Ammon's horn (tissue), 1 donor: ENCODE results near the gene SLC47A2.

Source experiments
- DNase-seq: peaks from one replicate; pipeline ENCODE4 v3.0.0-alpha.2; 2016; ENCODE audit warnings: low spot score

The SLC47A2 gene

DNA sequence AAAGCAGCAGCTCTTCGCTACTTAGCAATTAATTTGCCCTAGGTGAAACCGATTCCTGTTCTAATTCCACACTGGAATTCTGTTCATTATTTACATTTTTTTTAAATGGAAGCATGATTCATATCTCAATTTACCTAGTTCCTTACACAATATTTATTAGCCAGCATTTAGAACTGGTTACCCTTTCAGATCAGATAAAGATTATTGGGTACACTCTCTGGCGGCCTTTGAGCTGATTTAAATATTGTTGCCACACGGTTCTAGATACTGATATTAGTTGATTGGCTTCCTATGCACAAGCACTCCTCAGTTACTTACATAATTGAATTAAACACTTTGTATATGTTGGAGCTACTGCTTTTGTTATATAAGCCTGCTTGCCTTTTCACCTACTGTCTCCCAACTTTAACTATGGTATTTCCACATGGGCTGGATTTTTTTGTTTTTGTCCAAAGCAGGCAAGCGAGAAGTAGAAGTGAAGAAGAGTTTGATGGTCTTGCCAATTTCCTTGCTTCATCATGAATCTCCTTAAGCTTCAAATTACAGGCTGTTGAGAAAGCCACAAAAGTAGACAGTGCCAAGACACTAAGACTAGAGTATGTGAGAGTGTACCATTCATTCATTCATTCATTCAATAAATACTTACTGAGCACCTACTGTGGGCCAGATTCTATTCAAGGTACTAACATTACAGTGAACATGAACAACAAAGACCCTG, 71.7 kb downstream of the SLC47A2 start:
- no peak for DNase-seq

DNA sequence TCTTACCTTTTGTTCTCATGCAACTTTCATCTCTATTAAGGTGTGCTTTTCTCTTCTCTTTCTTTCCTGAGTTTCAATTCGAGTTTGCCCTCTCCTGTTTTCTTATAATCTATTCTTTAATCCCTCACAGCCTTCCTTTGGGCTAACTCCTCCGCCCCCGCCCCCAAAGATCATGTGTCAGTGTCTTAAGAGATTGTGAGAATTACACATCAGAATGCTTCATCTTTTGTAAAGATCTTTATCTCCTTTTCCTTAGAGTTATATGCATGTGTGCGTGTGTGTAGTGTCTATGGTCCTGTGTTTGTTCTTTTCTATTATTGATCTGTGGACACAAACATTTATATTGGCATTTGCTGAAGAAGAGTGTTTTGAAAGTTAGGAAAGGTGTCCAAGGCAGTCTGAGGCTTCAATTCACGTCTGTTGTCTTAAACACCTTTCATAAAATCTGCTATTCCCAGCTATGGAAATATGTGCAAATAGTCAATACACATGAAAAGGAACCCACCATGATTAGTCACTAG, 74.0 kb downstream of the SLC47A2 start:
- DNase-seq: no peak

DNA sequence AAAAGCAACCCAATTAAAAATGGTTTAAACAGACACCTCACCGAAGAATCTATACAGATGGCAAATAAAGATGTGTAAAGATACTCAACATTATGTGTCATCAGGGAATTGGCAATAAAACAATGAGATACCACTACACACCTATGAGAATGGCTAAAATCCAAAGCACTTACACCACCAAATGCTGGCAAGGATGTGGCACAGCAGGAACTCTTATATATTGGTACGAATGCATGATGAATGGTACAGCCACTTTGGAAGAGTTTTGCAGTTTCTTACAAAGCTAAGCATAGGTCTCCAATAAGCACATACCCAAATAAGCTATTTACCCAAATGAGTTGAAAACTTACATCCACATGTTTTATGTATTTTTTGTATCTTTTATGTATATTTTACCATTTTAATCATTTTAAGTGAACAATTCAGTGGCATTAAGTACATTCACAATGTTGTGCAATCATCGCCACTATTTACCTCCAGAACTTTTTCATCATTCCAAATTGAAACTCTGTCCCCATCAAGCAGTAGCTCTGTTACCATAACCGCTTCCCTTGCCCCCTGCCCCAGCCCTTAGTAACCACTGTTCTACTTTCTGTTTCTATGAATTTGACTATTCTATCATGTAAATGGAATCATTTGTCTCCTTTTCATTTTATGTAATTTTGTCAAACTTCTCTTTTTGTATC, 74.6 kb downstream of the SLC47A2 start:
- no peak for DNase-seq

DNA sequence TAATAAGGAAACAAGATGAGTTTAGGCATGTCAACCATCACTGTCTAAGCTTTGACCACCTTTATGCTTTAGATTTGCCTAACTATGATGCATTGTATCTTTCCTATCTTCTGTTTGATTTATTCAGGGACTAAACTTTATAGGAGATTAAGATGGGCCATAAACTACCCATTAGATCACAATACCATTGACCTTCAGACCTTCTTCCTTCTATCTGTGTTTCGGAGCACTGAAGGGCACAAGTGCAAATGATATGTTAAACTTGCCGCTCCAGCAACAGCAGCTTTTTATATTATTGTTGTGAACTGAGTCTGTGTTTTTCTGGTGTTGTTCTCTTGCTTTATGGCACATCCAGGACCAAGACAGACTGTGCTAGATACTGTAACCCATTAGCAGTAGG, 84.5 kb downstream of the SLC47A2 start:
- no peak for DNase-seq

DNA sequence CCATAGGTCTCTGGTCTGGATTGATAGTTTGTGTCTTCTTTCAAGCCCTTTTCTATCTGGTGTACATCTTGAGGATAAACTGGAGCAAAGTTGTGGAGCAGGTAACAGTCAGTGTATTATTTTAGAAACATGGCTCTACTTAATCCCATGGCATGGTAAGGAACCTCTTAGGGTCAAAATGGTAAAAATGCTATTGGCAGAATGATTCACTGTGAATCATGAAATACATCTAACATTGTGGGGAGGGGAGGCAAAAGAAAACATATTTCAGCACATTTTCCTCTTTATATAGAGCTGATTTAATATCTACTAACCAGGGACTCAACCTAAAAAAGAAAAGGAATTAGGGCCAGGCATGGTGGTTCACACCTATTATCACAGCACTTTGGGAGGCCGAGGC, 85.7 kb downstream of the SLC47A2 start:
- DNase-seq: no peak

DNA sequence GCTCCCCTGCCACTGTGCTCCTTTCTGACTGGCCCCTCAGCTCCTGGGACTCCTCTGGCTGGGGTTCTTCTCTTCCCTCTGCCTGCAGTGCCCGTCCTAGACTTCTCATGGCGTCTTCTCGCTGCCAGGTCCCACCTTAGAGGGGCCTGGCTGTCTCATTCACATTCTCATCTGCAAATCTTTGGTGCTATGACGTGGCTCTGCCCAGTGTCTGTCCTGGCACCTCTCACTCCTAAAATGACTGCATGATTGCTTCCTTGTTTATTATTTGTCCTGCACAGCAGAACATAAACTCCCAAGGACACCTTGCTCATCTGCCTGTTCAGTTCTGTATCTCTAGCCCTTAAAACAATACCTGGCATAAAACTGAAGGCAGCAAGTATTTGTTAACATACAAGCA, 86.3 kb downstream of the SLC47A2 start:
- DNase-seq: no peak

DNA sequence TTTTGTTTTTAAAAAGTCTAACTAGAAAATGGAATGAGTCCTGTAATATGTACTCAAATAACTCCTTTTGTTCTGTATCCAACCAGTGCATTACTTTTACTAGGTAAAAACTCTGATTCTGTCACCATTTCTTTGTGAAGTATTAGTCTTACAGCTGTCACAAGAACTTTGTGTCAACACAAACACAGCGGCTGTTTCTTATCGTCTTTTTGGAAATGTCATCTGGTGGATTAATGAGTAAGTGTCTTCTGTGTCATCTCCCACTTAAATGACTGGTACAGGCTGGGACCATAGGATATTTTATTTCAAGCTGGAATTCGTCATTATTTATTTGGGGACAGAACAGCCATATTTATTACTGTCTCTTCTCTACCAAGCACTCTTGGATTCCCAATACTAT, 86.9 kb downstream of the SLC47A2 start:
- no peak for DNase-seq
